ENCODE data around the gene MFAP4. TPM values are rescaled to one million over a fixed set of nuclear protein-coding genes. Genes with fewer than 3 reads are reported as not detected.

The MFAP4 gene
- total RNA-seq, 1 experiment from 2014 or later: 0.39 TPM

DNA sequence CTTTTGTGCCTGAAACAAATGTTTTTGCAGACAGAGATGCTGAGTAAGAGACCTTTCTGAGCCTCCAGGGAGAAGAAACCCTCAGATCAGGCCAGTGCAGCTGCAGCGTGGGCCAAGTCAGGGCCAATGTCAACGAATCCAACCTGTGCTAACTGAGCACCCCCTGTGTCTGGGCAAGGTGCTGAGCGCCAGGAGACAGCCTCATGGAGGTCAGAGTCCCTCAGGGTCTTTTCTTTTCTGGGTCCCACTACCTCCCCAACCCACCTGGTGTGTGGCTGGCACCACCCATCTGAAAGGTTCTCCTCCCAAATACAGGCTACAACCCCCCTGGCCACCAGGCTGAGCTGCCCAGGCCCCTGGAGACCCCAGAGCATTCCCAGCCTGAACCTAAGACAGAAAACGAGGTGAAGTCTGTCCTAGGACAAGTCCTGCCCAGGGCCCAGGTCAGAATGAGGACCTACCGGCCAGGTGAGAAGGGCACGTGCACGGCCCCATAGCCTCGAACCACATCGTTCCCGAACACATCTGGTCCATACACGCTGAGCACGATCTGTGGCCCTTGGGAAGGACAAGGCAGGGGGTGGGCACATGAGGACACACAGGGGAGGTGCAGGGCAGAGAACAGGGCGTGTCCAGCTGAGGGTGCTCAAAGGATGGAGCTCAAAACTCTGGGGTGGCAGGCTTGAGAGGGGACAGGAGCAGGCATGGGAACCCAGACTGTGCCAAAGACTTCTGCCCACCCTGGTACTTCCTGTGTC is 39.5 kb downstream of the MFAP4 start:
- H3K4me1 ChIP-seq (replicated peaks): peaks cover 24% of the 10 kb centered on the region
- H3K27me3 ChIP-seq (replicated peaks): no peaks in the 10 kb centered on the region
- H3K27ac ChIP-seq: peak overlapping the region; percentile 56
- no peak for DNase-seq (ENCODE audit: low read depth in 1 of 2, low spot score in 2 of 2)
- H3K36me3 ChIP-seq: no peaks in the 10 kb centered on the region
- H3K4me3 ChIP-seq: no peak overlapping the region
- H3K9me3 ChIP-seq (replicated peaks): no peaks in the 10 kb centered on the region

DNA sequence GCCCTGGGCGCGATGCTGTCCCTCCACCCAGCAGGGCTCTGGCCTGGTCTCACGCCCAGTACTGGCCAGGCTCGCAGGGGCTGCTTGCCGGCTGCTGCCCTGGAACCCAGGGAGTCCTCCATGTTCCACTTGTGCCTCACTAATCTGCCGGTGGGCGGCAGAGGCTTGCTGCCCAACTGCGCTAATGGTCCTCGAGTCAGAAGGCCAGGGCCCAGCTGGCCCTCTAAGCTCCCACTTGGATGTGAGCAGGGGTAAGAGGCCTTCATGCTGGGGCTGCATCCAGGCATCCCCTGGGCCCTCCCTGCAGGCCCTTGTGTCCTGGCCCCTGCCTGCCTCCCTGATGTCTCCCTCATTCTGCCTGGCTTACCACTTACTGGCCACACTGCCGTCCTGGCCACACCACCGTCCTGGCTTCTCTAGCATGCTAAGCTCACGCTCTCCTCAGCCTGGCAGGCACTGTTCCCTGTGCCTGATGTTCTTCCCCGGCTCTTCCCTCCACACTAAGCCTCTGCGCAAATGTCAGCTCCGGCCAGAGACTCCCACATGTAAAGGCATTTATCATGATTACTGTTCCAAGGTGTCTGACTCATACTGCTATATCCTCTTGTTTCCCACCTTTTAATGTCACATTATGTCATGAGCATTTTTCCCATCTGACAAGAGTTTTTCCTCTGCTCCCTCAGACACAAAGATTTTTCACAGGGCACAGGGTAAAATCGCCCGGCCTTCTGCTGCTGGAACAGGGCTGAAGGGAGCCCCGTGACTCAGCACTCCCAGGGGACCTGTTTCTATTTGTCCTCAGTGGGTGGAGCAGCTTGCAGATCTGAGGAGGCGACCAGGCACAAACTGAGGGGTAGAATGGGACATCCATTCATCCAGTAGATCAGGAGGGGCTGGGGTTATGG is 40.4 kb downstream of the MFAP4 start:
- no peaks in the 10 kb centered on the region for H3K27me3 ChIP-seq (replicated peaks)
- H3K27ac ChIP-seq: peak overlapping the region; percentile 56
- H3K4me3 ChIP-seq: no peak overlapping the region
- no peaks in the 10 kb centered on the region for H3K9me3 ChIP-seq (replicated peaks)
- DNase-seq (ENCODE audit: low read depth in 1 of 2, low spot score in 2 of 2): peak; percentile 80 to 87
- peaks cover 32% of the 10 kb centered on the region for H3K4me1 ChIP-seq (replicated peaks)
- no peaks in the 10 kb centered on the region for H3K36me3 ChIP-seq

DNA sequence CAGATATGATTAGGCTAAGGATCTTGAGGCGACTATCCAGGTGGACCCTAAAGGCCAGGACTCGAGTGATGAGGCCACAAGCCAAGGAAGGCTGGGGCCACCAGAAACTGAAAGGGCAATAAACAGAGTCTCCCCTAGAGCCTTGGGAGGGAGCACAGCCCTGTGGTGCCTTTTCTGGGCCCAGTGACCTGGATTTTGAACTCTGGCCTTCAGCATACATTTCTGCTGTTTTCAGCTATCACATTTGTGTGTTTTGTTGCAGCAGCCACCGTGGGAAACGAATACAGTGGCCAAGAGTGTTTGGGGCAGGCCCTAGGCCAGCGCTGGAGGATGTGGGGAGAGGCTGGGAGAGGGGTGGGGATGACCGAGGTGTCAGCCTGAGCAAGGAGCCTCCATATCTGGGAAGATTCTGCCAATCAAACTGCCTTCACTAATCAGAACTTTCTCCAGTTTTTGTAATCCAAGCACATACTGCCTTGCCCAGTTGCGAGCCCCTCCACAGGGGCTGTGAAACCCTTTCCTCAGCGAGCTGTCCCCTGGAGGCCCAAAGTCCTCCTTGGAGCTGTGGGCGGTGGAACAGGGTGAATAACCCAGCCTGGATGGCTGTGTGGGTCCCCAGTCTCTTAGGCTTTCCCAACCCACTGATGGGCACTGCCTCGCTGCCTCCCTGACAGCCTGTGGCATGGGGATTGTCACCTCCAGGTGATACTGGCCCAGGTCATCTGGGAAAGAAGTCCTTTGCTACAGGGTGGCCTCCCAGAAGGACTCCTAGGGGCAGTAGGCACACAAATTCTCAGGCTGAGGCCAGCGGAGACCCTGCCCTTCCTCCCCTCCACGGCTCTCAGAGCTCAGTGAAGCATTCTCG is 41.3 kb downstream of the MFAP4 start:
- H3K9me3 ChIP-seq (replicated peaks): no peaks in the 10 kb centered on the region
- peaks cover 32% of the 10 kb centered on the region for H3K4me1 ChIP-seq (replicated peaks)
- H3K36me3 ChIP-seq: no peaks in the 10 kb centered on the region
- H3K27ac ChIP-seq: peak overlapping the region; percentile 56
- no peak for DNase-seq (ENCODE audit: low read depth in 1 of 2, low spot score in 2 of 2)
- H3K27me3 ChIP-seq (replicated peaks): no peaks in the 10 kb centered on the region
- H3K4me3 ChIP-seq: no peak overlapping the region

DNA sequence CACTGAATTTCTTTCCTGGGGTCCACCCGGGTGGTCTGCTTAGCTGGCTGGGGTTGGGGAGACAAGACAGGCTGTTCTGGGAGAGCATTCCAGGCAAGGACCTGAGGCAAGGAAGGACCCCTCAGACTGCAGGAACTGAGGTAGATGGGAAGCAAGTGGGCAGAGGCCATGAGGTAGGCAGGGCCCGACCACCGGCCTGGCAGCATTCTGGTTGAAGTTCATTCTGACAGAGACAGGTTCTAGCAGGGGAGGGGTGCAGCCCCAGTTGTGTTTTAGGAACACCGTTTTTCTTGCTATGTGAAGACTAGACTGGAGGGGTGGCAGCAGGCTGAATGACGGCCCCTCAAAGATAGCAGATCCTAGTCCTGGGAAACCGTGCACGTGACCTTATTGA is 41.9 kb downstream of the MFAP4 start:
- H3K4me3 ChIP-seq: no peak overlapping the region
- no peaks in the 10 kb centered on the region for H3K27me3 ChIP-seq (replicated peaks)
- H3K36me3 ChIP-seq: no peaks in the 10 kb centered on the region
- no peaks in the 10 kb centered on the region for H3K9me3 ChIP-seq (replicated peaks)
- no peak for DNase-seq (ENCODE audit: low read depth in 1 of 2, low spot score in 2 of 2)
- peaks cover 32% of the 10 kb centered on the region for H3K4me1 ChIP-seq (replicated peaks)
- H3K27ac ChIP-seq: no peak overlapping the region

DNA sequence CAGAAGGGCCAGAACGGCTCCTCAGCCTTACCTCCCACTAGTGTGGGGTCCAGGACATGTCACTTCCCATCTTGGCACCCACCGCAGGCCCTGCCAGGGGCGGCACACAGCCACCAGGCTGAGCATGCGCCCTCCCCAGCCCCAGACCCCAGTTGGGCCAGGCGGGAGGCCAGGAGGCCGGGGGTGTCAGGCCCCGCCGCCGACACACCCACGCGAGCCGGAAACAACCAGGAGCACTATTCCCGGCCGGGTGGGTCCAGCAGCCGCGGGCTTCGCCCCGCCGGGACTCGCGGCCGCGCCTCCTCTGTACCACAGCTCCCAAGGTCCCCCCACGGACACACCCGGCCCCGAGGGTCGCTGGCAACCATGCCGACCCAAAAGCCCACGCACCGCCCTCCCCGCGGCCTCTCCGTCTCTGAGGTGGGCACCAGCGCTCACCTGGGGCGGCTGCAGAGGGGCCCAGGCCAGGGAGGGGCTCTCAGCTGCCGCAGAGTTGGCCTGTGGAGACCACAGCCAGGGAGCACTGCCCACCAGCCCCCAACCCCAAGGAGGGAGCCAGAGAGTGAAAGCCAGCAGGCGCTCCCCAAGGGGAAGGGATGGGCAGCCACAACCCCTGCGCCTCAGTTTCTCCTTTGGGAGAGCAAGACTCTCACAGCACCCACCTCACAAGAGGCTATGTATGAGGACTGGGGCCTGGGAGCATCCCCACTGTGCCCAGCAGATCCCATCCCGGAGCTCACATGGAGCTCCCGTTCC is 42.5 kb downstream of the MFAP4 start:
- Histone ChIP-seq H3K27ac (no peak overlapping the region), H3K27me3 (replicated peaks) (no peaks in the 10 kb centered on the region), H3K4me1 (replicated peaks) (peaks cover 32% of the 10 kb centered on the region), H3K4me3 (no peak overlapping the region), H3K9me3 (replicated peaks) (no peaks in the 10 kb centered on the region), H3K36me3 (no peaks in the 10 kb centered on the region)
- no peak for DNase-seq (ENCODE audit: low read depth in 1 of 2, low spot score in 2 of 2)

DNA sequence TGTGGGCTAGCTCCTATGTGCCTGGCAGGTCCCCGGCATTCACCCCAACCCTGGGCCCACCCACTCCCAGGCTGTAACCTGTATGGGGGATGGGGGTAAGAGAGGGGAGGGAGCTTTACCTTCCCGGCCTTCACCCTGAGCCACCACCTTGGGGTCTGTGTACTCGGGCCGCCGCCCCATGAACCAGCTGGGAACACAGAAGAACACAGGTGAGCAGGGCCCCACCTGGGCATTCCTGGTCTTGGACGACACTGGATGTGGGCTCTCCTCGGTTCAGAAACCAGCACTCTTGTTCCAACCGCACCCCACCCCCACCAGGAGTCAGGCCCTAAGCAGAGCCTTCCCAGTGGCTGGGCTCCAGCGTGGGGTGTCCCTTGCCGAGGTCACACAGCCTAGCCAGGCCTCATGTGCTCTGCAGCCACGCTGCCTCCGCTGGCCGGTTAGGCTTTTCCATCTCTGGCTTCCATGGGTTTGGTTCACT is 43.3 kb downstream of the MFAP4 start:
- no peaks in the 10 kb centered on the region for H3K36me3 ChIP-seq
- H3K27me3 ChIP-seq (replicated peaks): no peaks in the 10 kb centered on the region
- H3K27ac ChIP-seq: no peak overlapping the region
- H3K4me3 ChIP-seq: no peak overlapping the region
- DNase-seq (ENCODE audit: low read depth in 1 of 2, low spot score in 2 of 2): peak in 1 of 2 experiments; percentile 33
- H3K9me3 ChIP-seq (replicated peaks): no peaks in the 10 kb centered on the region
- H3K4me1 ChIP-seq (replicated peaks): peaks cover 32% of the 10 kb centered on the region

DNA sequence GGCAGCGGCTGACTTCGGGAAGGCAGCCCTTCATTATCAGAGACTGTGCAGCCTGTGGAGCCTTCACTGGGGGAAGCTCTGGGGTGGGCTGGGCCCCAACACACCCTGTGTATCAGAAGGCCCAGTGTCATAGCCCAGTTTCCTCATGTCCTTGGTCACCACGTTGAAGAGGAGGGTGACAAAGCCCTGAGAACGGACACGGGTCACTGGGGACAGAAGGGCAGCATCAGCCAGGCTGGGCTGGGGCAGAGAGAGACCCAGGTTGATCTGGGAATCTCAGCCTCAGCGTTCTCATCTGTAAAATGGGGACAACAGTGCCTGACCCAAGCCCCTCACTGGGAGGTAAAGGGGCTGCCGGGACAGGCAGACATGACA is 43.7 kb downstream of the MFAP4 start:
- DNase-seq (ENCODE audit: low read depth in 1 of 2, low spot score in 2 of 2): no peak
- no peak overlapping the region for H3K4me3 ChIP-seq
- no peaks in the 10 kb centered on the region for H3K9me3 ChIP-seq (replicated peaks)
- no peaks in the 10 kb centered on the region for H3K27me3 ChIP-seq (replicated peaks)
- peaks cover 33% of the 10 kb centered on the region for H3K4me1 ChIP-seq (replicated peaks)
- H3K36me3 ChIP-seq: no peaks in the 10 kb centered on the region
- H3K27ac ChIP-seq: no peak overlapping the region

DNA sequence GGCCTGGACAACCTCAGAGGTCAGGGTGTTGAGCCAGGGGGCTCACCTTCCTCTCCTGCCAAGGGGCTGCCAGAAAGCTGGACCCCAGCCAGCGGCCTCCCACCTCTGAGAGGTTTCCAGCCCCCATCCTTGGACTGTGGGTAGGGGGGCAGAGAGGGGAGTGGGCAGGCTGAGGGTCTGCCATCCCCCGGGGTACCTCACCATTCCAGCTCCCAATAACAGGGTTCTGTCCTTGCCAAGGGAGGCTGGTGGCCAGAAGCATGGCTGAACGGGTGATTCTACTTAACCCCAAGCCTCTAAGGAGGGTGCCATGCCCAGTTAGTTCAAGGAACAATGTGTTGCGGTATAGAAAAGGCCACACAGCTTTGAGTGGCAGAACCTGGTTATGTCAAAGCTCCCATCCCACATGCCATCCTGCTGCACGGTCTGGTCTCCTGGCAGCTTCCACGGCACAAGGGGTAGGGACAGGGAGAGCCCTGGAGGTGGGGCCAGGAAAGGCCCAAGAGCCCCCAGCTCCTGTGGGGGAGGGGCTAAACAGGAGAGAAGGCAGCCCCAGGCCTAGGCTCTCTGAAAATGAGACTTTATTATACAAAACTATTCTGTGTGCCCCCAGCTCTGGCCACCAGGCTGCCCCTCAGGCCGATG is 44.3 kb downstream of the MFAP4 start:
- Histone ChIP-seq H3K36me3 (no peaks in the 10 kb centered on the region), H3K9me3 (replicated peaks) (no peaks in the 10 kb centered on the region), H3K27ac (no peak overlapping the region), H3K4me3 (no peak overlapping the region), H3K4me1 (replicated peaks) (peaks cover 35% of the 10 kb centered on the region), H3K27me3 (replicated peaks) (no peaks in the 10 kb centered on the region)
- DNase-seq (ENCODE audit: low read depth in 1 of 2, low spot score in 2 of 2): no peak

DNA sequence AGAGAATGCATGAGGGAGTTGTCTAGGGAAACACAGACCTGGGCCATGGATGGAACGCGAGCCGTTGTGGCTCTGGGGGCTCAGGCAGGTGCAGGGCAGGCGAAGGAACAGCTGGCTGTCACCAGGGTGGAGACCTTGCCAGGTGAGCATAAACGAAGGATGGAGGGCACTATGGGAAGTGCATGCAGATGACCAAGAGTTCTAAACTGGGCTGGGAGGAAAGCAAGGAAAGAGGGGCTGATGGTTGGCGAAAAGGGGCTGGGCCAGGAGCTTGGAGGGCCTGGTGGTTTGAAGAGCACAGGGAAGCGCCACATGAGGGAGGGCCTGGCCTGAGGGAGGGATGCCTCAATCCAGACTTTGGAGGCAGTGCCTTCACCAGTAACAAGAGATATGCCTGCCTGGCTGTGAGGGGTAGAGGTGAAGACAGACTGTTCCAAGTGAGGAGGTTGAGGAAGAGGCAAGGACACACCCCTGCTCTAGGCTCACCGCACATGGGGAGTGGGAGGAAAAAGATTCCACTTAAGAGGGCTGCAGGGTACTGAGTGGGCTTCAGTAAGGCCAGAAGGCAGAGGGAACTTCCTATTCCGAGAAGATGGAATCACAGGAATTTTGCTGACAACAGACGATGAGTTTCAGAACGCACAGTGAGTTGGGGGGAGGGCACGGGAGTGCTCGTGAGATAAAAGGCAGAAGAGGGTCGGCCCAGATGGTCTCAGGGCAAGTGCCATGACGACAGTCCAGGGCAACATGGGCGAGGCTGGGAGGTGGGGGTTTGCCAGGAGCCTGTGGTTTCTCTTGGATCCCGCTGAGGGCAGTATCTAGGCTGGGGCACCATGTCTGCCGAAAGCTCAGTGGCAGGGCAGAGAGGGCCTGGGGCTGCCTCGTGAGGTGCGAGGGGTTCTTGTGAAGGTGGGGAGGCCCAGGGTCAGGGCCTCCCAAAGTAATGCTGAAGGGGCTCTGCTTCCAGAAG is 45.1 kb downstream of the MFAP4 start:
- H3K4me1 ChIP-seq (replicated peaks): peaks cover 27% of the 10 kb centered on the region
- no peaks in the 10 kb centered on the region for H3K9me3 ChIP-seq (replicated peaks)
- H3K27me3 ChIP-seq (replicated peaks): no peaks in the 10 kb centered on the region
- H3K36me3 ChIP-seq: no peaks in the 10 kb centered on the region
- no peak overlapping the region for H3K27ac ChIP-seq
- H3K4me3 ChIP-seq: no peak overlapping the region
- no peak for DNase-seq (ENCODE audit: low read depth in 1 of 2, low spot score in 2 of 2)

DNA sequence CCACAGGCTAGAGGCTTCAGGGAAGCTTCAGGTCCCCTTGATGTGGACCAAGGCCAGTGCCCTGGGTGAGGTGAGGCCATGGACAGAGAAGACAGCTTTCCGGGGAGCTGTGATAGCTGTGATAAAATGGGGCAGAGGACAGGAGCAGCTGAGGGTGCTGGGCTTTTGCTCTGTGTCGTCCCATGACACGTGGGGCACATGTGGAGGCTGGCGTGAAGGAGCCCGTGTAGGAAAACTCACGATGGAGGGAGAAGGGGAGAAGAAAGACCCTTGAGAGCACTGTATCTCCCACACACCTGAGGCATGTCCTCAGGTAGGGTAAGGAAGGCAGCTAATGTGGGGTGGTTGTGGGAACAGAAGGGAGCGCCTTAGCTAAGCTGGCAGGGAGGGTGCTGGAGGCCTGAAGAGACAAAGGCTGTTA is 45.8 kb downstream of the MFAP4 start:
- Histone ChIP-seq H3K9me3 (replicated peaks) (no peaks in the 10 kb centered on the region), H3K4me1 (replicated peaks) (peaks cover 20% of the 10 kb centered on the region)

DNA sequence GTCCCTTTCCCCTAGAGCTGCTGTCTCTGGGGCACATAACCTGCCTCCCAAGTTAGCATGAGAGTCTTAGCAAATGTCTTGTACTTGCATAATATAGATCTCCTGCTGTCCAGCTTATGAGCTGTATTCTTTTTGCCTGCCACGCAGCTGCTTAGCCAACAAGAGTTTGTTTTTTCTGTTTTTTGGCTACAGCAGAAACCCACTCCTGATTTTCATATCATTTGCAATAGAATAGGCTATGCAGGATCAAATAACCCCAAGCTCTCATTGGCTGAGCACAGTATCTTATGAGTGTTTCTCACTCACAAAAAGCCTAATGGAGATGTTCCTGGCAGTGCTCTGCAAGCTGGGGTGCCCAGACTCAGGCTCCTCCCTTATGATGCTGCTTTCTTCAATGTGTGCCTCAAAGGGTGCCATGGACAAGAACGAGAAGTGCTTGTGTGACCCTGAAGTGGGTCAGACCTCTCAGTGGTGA is 47.6 kb downstream of the MFAP4 start:
- no peak for DNase-seq (ENCODE audit: low read depth in 1 of 2, low spot score in 2 of 2)
- Histone ChIP-seq H3K27ac (no peak overlapping the region), H3K4me3 (no peak overlapping the region), H3K4me1 (replicated peaks) (peaks cover 13% of the 10 kb centered on the region), H3K27me3 (replicated peaks) (no peaks in the 10 kb centered on the region), H3K9me3 (replicated peaks) (no peaks in the 10 kb centered on the region), H3K36me3 (peaks cover 3% of the 10 kb centered on the region; the same call in 1 of the 2 replicates)

More for the DNA sequence above, 45.8 kb downstream of the MFAP4 start:
- Histone ChIP-seq H3K27me3 (replicated peaks) (no peaks in the 10 kb centered on the region), H3K36me3 (no peaks in the 10 kb centered on the region), H3K4me3 (no peak overlapping the region), H3K27ac (no peak overlapping the region)
- no peak for DNase-seq (ENCODE audit: low read depth in 1 of 2, low spot score in 2 of 2)

Measured in SJSA1 (cell line).